Hepatic stellate cell (primary cell): ENCODE measurements around the gene SNTB2.

Experiments used
- DNase-seq: peaks from one replicate; pipeline ENCODE4 v3.0.0; 2011; ENCODE audit warnings: low spot score

Gene SNTB2

DNA sequence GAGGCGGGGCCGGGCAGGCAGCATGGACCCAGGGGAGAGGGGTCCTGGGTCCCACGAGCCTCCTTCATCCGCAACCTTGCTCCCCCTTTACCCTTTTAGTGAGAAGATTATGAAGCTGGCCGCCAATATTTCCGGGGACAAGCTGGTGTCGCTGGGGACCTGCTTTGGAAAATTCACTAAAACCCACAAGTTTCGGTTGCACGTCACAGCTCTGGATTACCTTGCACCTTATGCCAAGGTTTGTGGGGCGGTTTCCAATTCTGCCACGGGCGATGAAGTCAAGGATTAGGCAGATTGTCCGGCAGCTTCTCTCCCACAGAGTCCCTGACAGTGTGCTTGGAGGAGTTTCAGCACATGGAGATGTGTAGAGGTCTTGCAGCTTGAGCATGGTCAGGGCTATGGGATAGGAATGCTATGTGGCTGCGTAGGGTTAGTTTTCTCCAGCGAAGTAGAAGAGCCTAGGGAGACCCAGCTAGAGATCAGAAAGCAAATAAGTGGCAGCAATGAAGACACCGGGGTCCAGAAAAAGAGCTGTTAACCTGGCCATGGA lies 153.2 kb downstream of the SNTB2 start:
- DNase-seq = no peak

DNA sequence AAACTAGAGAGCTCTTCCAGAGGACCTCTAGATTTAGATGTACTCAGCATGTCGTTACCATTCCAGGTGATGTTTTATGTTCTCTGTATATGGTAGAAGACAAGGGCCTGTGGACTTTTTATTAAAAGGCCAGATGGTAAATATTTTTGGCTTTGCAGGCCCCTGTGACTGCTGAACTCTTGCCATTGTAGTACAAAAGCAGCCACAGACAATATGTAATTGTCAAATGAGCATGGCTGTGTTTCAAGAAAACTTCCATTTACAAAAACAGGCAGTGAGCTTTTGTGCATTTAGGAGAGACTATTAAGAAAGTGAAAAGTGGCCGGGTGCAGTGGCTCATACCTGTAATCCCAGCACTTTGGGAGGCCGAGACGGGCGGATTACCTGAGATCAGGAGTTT lies 157.2 kb downstream of the SNTB2 start:
- DNase-seq = no peak

DNA sequence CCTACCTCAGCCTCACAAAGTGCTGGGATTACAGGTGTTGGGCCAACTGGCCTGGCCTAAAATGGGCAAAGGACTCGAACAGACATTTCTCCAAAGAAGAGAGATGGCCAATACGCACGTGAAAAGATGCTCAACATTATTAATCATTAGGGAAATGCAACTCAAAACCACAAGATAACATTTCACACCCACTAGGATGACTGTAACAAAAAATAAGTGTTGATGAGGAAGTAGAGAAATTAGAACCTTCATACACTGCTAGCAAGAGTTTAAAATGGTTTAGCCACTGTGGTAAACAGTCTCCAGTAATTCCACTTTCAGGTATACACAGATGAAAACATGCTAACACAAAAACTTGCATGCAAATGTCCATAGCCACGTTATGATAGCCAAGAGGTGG lies 159.0 kb downstream of the SNTB2 start:
- DNase-seq = no peak

DNA sequence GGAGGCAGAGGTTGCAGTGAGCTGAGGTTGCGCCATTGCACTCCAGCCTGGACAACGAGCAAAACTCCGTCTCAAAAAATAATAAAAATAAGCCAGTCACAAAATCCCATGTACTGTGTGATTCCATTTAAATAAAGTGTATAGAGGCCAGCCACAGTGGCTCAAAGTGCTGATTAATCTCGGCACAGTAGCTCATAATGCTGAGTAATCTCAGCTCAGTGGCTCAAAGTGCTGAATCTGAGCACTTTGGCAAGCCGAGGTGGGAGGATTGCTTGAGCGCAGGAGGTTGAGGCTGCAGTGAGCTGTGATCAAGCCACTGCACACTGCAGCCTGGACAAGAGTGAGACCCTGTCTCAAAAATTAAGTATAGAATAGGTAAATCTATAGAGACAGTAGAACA lies 159.7 kb downstream of the SNTB2 start:
- no peak for DNase-seq

DNA sequence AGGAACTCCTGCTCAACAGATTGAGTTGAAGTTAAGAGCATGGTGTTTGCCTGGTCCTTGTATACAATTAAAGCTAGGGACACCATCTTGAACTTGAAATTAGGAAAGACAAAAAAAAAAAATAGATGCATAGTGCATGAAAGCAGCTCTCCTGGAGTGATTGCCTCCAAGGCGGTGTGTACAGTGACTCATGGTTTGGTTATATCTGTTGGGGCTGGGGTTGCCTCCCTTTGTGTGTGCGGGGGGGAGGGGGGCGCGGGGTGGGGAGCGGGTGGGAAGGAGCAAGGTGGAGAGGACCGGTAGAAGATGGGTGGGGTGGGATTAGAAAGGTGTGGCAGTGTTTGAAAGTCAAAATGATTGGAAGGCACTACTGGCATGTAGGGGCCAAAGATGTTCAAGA lies 161.3 kb downstream of the SNTB2 start:
- no peak for DNase-seq

DNA sequence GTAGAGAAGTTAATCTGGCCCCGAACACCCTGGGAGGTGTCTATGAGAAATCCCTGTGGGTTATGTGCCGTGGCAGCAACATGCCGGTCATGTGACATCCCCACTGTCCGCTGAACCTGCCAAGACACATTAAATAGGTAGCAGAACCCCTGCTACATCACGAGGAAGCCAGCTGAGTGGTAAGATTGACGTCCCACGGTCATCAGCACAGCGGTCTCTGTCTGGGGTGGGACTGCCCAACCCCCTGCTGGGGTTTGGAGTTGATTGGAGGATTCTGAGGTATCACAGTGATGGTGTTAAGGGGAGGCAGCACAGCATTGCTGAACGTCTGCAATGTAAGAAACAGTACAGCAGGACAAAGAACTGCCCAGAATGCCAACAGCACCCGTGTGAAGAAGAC lies 162.6 kb downstream of the SNTB2 start:
- DNase-seq = no peak

DNA sequence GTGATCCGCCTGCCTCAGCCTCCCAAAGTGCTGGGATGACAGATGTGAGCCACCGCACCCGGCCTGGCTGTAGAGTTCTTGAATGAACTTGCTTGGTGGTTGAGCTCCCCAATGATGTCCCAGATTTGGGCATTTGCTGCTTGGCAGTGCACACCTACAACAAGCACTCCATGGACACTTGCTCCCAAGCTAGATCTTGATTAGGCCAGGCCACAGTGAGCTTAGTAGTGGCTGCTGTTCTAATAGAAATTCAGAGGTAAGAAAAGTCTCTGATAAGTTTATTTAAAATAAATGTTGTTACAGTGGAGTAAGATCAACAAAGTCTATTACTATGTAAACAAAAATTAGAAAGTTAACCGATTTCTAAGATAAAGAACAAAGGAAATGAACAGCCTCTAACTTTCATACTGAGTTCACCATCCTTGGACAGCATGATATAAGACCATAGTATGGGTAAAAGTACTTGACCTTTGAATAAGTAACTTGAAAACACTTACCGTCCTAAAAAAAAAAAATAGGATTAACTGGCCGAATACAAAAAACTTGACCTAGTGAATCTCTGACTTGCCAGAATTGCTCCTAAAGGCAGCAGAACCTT lies 163.7 kb downstream of the SNTB2 start:
- DNase-seq = no peak

DNA sequence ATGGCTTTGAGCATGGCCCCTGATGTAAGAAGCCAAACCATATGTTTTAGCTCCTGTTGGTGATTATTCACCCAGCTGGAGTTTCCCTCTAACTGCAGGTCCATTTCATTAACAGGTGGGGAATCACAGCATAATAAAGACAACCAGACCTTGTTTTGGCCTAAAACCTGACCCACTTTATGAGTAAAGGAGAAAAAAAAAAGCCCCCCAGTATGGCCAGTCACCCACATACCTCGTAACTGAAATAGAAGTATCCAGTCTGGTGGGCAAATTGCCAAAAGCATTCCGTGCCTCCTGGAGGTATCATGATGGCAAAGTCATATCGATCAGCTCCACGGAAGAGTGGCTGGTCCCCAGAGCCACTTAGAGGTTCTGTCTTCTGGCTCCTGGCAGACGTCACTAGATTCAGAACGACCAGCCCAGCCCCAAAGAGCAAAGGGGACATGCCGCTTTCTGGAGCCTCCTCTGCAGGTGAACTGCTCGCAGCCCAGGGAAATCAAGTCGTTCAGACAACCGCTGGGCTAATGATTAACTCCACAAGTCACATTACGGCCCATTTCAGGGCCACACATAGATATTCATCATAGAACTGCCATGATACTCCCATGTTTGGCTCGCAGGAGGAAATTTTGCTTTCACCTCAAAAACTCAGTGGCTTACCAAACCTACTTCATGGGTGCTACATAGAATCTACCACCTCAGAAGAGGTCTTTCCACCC lies 164.5 kb downstream of the SNTB2 start, which contains the start of gene TMED6:
TSS of gene TMED6 (minus strand) at position 478 of the 719 bp plus-strand sequence. CDS start at position 445, 33 bp downstream.
- DNase-seq = no peak
